IPS-18a (cell line): Measurements from ENCODE around the gene MFAP4.

Source experiments
- H3K27ac ChIP-seq: one replicate; pipeline ENCODE4 v1.5.1; 2013; ENCODE audit warnings: low read length
- H3K27me3 ChIP-seq: one replicate; pipeline ENCODE4 v1.6.1; 2013; ENCODE audit warnings: mild to moderate bottlenecking, low read length; ENCODE audit not compliant: control insufficient read depth, insufficient read depth
- H3K36me3 ChIP-seq: one replicate; pipeline ENCODE4 v1.6.1; 2013; ENCODE audit warnings: low read depth, low read length; ENCODE audit not compliant: control insufficient read depth
- H3K4me1 ChIP-seq: one replicate; pipeline ENCODE4 v1.6.1; 2013; ENCODE audit warnings: low read depth, low read length; ENCODE audit not compliant: control insufficient read depth
- H3K4me3 ChIP-seq: one replicate; pipeline ENCODE4 v1.5.1; 2013; ENCODE audit warnings: low read length
- H3K9ac ChIP-seq: one replicate; pipeline ENCODE4 v1.6.1; 2013; ENCODE audit warnings: mild to moderate bottlenecking, low read length, moderate library complexity
- H3K9me3 ChIP-seq: one replicate; pipeline ENCODE4 v1.6.1; 2013; ENCODE audit warnings: low read depth, low read length; ENCODE audit not compliant: control insufficient read depth

Gene MFAP4

GRCh38 chr17:19348806-19349205 is 38.2 kb downstream of the MFAP4 start:
- peaks cover 4% of the 10 kb centered on the region for H3K36me3 ChIP-seq
- H3K9ac ChIP-seq: no peak overlapping the region

GRCh38 chr17:19348081-19348650 is 38.8 kb downstream of the MFAP4 start:
- Histone ChIP-seq H3K9ac (no peak overlapping the region), H3K36me3 (peaks cover 4% of the 10 kb centered on the region), H3K27me3 (no peaks in the 10 kb centered on the region), H3K27ac (no peak overlapping the region), H3K4me1 (no peaks in the 10 kb centered on the region), H3K9me3 (no peaks in the 10 kb centered on the region), H3K4me3 (no peak overlapping the region)

More at GRCh38 chr17:19348806-19349205, 38.2 kb downstream of the MFAP4 start:
- Histone ChIP-seq H3K4me3 (no peak overlapping the region), H3K27me3 (no peaks in the 10 kb centered on the region), H3K27ac (no peak overlapping the region), H3K4me1 (no peaks in the 10 kb centered on the region), H3K9me3 (no peaks in the 10 kb centered on the region)

- no peaks in the 10 kb centered on the region for H3K4me1 ChIP-seq
- H3K4me3 ChIP-seq: no peak overlapping the region
- H3K36me3 ChIP-seq: peaks cover 4% of the 10 kb centered on the region
- H3K27ac ChIP-seq: no peak overlapping the region
- no peaks in the 10 kb centered on the region for H3K27me3 ChIP-seq
- H3K9ac ChIP-seq: no peak overlapping the region
- no peaks in the 10 kb centered on the region for H3K9me3 ChIP-seq
Measured at GRCh38 chr17:19347323-19348080, 39.5 kb downstream of the MFAP4 start.

- H3K4me1 ChIP-seq: no peaks in the 10 kb centered on the region
- no peak overlapping the region for H3K27ac ChIP-seq
- no peak overlapping the region for H3K9ac ChIP-seq
Measured at GRCh38 chr17:19346351-19347255, 40.4 kb downstream of the MFAP4 start.

GRCh38 chr17:19345486-19346350 is 41.3 kb downstream of the MFAP4 start:
- Histone ChIP-seq H3K4me1 (no peaks in the 10 kb centered on the region), H3K27ac (no peak overlapping the region), H3K27me3 (no peaks in the 10 kb centered on the region), H3K4me3 (no peak overlapping the region), H3K36me3 (peaks cover 4% of the 10 kb centered on the region), H3K9me3 (no peaks in the 10 kb centered on the region), H3K9ac (no peak overlapping the region)

More at GRCh38 chr17:19346351-19347255, 40.4 kb downstream of the MFAP4 start:
- peaks cover 4% of the 10 kb centered on the region for H3K36me3 ChIP-seq
- H3K27me3 ChIP-seq: no peaks in the 10 kb centered on the region
- no peaks in the 10 kb centered on the region for H3K9me3 ChIP-seq
- H3K4me3 ChIP-seq: no peak overlapping the region

- Histone ChIP-seq H3K9ac (no peak overlapping the region), H3K9me3 (no peaks in the 10 kb centered on the region), H3K27ac (no peak overlapping the region), H3K27me3 (no peaks in the 10 kb centered on the region), H3K36me3 (peaks cover 4% of the 10 kb centered on the region), H3K4me3 (no peak overlapping the region), H3K4me1 (no peaks in the 10 kb centered on the region)
Measured at GRCh38 chr17:19345067-19345460, 41.9 kb downstream of the MFAP4 start.

GRCh38 chr17:19344311-19345066 is 42.5 kb downstream of the MFAP4 start:
- peaks cover 2% of the 10 kb centered on the region for H3K4me1 ChIP-seq
- no peak overlapping the region for H3K9ac ChIP-seq
- H3K4me3 ChIP-seq: no peak overlapping the region
- peaks cover 4% of the 10 kb centered on the region for H3K36me3 ChIP-seq
- no peak overlapping the region for H3K27ac ChIP-seq
- no peaks in the 10 kb centered on the region for H3K9me3 ChIP-seq
- no peaks in the 10 kb centered on the region for H3K27me3 ChIP-seq

GRCh38 chr17:19343671-19344151 is 43.3 kb downstream of the MFAP4 start:
- H3K4me3 ChIP-seq: no peak overlapping the region
- H3K9me3 ChIP-seq: no peaks in the 10 kb centered on the region
- no peak overlapping the region for H3K27ac ChIP-seq
- H3K27me3 ChIP-seq: no peaks in the 10 kb centered on the region
- peaks cover 1% of the 10 kb centered on the region for H3K36me3 ChIP-seq
- no peak overlapping the region for H3K9ac ChIP-seq
- H3K4me1 ChIP-seq: peaks cover 10% of the 10 kb centered on the region

GRCh38 chr17:19343256-19343630 is 43.7 kb downstream of the MFAP4 start:
- Histone ChIP-seq H3K27me3 (no peaks in the 10 kb centered on the region), H3K36me3 (no peaks in the 10 kb centered on the region), H3K4me1 (peaks cover 15% of the 10 kb centered on the region), H3K9me3 (no peaks in the 10 kb centered on the region), H3K4me3 (no peak overlapping the region), H3K27ac (no peak overlapping the region), H3K9ac (no peak overlapping the region)

- Histone ChIP-seq H3K27me3 (no peaks in the 10 kb centered on the region), H3K36me3 (no peaks in the 10 kb centered on the region), H3K4me1 (peaks cover 19% of the 10 kb centered on the region), H3K4me3 (no peak overlapping the region), H3K9me3 (no peaks in the 10 kb centered on the region), H3K9ac (no peak overlapping the region), H3K27ac (no peak overlapping the region)
Measured at GRCh38 chr17:19342611-19343255, 44.3 kb downstream of the MFAP4 start.
